ENCODE measurements around the gene COL23A1.
"Not testable (repeated sequence)": the region's sequence is repeated elsewhere in the genome, so short reads cannot be mapped to it uniquely, and the experiment has no call there.

Gene COL23A1

GRCh38 chr5:178333821-178334481 lies 256.2 kb downstream of the COL23A1 start:
- no peak for DNase-seq

GRCh38 chr5:178332210-178332641 lies 258.0 kb downstream of the COL23A1 start:
- no peak for DNase-seq

- DNase-seq = no peak
Measured at GRCh38 chr5:178331491-178331996, 258.6 kb downstream of the COL23A1 start.

- no peak for DNase-seq
Measured at GRCh38 chr5:178330791-178331404, 259.3 kb downstream of the COL23A1 start.

- DNase-seq = no peak
Measured at GRCh38 chr5:178328826-178329730, 261.1 kb downstream of the COL23A1 start.

DNA sequence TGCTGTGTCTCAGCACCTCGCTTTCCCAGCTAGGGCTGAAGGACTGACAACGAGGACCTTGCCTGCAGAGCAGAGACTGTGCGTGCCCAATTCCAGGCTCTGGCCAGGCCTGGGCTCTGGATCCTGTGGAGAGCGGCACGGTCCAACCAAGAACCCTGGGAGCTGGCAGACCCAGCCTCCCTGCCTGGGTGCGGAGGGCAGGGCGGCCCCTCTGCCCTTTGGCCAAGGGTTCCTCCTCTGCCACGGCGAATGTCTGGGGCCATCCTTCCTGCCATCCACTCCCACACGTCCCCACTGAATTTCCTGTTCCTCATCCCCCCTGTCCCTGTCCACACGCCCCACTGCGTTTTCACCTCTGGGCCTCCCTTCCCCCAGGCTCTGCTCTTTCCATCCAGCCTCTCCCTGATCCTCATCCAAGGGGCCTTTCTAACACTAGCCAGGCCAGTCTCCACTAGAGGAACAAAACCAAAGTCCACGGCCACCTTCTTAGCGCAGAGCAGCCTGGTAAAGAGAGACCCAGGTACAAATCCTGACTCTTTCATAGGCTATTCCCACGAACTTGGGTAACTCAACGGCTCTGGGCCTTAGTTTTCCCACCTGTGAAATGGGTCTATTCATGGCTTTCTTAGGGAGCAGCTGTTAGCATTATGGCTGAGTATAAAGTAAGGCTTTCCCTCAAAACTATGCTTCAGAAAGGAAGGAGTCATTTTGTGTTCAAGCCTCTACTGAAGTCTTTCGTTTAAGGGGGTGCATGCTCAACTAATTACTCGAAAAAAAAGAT lies 262.1 kb downstream of the COL23A1 start:
- no peak for DNase-seq

DNA sequence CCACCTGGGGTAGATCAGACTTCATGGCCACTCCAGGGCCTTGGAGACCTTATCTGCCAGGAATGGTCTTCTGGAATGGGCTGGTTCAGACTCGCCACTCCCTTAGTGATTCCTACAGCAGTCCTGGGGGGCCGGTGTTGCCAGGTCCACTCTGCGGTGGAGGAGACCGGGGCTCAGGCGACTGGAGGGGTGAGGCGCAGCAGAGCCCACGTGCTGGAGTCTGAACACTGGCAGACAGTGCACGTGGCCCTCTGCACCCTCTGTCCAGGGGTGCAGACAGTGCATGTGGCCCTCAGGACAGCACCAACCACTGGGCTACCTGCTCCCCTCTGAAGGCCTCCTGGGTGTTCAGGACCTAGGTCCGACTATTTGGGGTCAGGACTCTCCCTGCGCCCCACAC lies 262.7 kb downstream of the COL23A1 start:
- DNase-seq = no peak

- DNase-seq = no peak
Measured at GRCh38 chr5:178326374-178326715, 263.8 kb downstream of the COL23A1 start.

GRCh38 chr5:178325679-178326373 lies 264.4 kb downstream of the COL23A1 start:
- no peak for DNase-seq

DNA sequence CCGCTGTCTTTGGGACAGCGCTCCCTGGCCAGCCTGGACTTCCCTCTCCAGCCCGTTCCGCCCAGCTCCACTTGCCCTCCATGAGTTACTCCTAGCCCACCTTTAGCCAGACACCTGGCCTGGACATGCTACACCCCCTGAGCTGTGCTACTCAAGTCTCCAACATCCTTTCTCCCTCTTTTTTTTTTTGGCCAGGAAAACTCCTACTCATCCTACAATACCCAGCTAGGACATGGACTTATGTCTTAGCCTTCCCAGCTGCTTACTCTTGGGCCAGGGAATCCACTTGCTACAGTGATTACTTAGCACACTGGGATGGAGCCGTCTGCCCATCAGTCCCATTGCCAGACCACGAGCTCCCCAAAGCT lies 264.9 kb downstream of the COL23A1 start:
- no peak for DNase-seq

DNA sequence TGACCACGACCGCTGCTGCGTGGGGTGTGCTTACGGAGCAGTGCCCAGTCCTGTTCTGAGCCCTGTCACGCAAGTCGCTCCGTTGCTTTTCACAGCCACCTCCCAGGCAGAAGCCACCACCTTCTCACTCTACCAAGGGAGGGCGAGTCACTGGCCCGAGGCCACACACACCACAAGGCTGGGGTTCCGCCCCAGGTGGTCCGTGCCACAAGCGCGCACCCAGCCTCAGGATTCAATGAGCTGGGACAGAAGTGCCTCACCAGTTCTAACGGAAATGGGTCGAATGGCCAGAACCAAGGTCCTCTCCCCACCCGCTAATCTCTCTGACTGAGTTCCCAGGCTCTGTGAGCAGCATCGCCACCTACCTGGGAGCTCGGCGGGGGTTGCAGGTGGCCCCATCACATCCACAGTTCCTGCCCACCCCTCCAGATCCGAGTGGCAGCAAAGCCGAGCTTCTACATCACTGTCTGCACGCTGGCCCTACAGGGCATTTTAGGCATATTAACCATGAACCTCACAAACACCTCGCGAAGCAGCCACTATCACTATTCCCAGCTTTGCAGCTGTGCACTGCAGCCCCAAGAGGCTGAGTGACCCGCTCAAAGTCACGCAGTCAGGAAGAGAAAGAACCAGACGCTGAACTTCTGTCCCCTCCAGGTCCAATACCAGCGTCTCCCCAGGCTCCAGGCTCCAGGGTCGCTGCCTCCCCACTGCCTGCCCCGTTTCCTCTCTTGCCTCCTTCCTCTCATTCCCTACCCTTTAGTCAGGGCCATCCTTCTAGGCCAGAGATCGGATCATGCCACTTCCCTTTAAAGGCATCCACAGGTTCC lies 265.5 kb downstream of the COL23A1 start:
- no peak for DNase-seq

DNA sequence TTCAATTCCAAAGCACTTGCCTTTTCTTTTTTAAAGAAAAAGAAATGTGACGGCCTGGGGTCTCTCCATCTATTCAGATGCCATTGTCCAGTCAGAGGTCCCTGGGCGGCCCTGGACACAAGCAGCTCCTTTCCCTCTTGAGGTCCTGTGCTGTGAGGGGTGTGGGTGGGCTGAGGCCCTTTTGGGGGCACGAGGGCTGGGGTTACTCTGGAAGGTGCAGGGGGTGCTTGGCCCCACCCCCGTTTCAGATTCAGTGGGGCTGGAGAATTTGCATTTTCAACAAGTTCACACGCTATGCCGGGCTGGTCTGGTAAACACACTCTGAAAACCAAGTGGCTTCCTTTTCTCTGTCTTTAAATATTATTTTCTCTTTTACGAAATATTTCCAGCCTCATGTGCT lies 266.2 kb downstream of the COL23A1 start:
- DNase-seq = no peak

DNA sequence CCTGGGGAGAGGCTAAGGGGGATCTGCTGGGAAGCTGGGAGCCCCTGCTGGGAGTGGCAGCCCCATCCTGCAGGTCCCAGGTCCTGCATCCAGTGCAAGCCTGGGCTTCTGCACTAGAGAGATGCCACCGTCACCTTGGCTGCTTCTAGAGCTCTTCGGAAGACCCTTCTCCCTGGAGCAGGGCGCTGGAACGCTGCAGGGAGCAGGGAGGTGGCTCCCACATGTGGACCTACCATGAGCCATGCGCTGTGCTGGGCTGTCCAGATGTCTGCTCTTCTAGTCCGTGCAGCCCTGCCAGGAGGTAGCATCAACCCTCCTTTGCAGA lies 266.7 kb downstream of the COL23A1 start:
- no peak for DNase-seq

GRCh38 chr5:178322736-178323540 lies 267.3 kb downstream of the COL23A1 start:
- DNase-seq = no peak

DNA sequence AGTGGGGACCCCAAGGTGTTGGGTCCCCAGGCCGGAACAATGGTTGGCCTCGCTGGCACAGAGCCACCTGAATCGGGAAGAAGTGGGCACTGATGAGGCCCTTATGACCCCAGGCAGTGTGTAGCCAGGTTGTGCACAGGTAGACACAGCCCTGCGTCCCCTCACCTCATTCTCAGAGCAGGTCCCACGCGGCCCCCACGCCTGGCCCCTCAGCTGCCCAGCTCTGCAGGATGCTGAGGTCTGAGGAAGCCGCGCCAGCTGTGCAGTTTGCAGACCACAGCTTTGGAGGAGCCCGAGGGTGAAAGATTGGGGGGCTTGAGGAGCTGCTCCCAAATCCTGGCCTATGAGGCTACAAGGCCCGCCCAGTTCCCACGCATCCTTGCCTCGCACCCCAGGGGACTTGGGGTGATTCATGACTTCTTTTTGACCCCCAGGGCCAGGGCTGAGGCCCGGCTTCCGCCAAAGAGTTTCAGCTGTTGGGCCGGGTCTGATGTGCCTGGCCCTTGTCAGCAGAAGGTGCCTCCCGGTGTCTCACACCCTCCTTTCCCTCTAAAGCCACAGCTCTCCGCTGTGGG lies 269.8 kb downstream of the COL23A1 start:
- DNase-seq = no peak

GRCh38 chr5:178319541-178320041 lies 270.6 kb downstream of the COL23A1 start:
- no peak for DNase-seq

- DNase-seq = no peak
Measured at GRCh38 chr5:178318893-178319292, 271.3 kb downstream of the COL23A1 start.

DNA sequence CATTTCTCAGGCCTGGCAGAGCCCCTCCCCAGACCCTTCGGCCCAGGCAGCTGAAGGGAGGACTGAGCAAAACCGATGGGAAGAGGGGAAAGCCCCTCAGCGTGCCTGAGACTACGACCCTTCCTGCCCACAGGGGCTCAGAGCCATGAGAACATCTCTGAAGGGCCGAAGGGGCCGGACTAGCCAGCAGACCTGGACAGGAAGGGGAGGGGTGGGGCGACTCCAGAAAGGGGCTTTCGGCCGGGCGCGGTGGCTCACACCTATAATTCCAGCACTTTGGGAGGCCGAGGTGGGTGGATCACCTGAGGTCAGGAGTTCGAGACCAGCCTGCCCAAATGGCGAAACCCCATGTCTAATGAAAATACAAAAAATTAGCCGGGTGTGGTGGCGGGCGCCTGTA lies 271.8 kb downstream of the COL23A1 start:
- no peak for DNase-seq

- DNase-seq = not testable (repeated sequence)
Measured at GRCh38 chr5:178317727-178318126, 272.5 kb downstream of the COL23A1 start.
